HG03139 (cell line): ENCODE data around the gene GABRA4.

Experiments
- ATAC-seq: cut with Tn5 transposase; IDR thresholded peaks from one replicate; pipeline ENCODE4 v1.9.1; 2021; ENCODE audit not compliant: unreplicated experiment

GABRA4 gene

DNA sequence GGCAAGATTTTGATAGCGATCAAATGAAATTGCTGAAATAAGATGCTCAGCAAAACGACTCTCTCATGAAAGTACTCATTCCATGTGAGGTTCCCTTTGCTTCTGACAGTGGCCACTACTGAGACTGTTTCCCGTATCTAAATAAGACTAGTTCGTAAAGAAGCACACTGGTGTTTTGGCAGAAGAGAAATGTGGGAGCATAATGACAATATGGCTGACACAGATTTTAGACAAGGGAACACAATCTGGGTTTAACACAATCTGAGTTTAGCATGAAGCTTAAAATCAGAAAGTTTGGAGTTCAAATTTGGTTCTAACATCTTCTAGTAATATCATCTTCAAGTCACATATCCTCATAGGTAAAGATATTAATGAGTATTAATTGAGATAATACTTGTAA is 13.7 kb downstream of the GABRA4 start:
- ATAC-seq, result no peak

DNA sequence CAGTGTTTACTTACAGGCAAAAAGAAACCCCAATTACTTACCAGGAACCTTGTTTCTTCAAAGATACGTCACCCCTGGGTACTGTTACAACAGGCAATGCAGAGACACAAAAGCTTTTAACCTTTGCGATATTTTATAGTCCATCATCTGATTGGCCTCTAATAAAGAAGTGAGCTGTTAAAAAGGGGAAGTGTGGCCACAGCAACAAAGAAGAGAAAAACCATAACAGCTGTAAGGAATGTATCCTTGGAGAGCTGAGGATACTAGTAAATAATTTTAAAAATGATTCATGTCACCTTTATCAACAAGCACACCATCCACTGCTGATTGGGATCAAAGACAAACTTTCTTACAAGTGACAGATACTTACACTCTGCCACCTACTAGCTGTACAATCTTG is 14.1 kb downstream of the GABRA4 start:
- ATAC-seq, result no peak

DNA sequence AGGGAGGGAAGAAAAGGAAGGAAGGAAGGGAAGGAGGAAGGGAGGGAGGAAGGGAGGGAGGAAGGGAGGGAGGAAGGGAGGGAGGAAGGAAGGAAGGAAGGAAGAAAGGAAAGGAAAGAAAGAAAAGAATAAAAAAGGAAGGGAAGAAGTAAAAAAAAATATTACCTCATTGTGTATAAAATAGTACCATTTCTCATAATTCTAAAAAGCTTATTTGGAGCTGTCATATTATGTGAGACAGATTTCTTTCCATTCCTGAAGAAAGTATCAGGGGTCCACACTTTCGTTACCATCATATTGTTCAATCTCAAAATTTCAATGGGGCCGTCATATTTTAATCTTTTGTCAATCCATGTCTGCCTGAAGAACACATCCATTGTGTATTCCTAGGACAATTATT is 16.1 kb downstream of the GABRA4 start:
- ATAC-seq, result no peak

DNA sequence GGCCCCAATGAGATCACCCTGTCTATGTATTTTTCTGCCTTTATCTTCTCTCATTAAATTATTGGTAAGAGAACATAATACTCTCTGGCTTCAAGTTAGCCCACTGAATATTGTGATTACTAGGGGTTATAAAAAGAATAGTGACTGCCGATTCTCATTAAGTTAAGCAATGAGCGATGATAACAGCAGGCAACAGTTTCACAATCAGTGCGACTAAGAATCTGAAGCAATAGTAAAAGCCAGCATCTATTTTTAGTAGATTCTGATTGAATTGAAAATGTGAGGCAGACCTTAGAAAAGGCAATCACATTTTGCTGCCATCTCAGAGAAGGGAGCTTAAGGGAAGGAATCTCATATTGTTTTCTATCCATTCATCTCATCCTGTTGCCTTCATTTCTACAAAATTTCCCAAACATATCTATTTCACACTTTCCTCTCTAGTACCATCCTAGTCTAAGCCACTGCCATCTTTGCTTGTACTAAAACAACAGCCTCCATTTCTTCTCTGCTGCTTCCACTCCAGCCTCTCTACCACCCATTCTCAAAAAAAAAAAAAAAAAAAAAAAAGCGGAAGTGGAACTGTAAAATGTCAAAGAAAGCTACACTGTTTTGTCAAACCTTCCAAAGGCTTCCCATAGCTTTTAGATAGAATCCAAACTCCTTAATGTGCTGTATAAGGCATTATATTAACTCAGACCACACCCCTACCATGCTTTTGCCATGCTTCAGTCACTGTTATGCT is 17.4 kb downstream of the GABRA4 start:
- ATAC-seq, result no peak

DNA sequence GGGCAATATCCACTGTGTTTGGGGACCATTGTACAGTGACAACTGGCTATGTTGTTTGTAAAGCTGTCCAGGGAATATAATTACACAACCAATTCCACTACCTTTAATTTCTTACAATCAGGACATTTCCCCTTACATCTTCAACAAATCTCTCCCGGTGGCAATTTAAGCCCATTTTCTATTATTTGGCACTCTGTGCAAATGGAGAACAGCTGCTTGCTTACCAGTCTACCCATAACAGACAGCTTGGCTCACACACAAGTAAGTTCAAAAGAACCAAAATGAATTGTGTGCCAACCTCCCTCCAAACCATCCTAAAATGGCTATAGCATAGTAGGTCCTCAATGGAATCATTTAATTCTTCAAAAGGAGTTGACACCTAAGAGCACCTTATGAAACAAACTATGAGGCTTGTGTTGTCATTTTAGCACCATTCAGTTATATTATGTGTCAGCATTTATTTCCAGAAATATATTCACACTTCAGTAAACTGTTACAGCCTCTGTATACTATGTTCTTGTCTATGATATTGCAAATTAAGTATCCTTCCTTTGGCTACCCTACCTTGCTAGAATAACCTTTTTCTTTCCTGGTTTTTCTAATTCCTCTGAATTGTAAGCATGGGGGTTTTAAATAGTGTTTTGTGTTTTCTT is 18.4 kb downstream of the GABRA4 start:
- ATAC-seq, result no peak

DNA sequence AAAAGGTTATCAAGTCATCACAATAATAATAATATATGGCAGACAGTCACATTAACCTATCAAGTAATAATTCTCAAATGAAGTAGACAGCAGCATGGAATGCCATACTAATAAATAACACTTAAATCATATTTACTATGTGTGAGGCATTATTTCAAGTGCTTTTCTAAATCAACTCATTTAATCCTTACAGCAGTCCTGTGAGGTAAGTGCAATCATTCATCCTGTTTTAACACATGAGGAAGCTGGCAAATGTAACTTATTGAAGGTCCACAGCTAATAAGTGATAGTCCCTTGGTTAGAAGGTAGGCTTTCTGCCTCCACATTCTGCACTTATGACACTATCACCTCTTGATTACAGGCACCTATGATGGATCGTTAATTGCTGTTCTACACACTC is 24.5 kb downstream of the GABRA4 start:
- ATAC-seq, result no peak

DNA sequence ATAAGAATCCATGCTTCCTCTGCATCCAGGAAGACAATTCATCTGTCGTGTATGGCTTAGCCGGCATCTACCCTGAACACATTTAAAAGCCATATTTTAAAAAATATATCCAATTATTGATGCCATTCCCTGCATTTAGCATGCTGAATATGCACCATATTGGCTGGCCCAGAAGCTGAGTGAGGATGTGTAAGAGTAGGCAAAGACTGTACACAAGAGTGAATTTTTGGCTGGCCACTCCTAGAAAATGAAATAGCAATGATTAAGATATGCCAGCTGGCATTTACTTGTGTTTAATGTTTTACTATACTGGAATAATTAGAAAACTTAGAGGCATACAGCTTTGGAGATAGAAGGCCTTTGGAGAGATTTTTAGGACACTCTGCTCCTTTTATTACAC is 25.8 kb downstream of the GABRA4 start:
- no peak for ATAC-seq

DNA sequence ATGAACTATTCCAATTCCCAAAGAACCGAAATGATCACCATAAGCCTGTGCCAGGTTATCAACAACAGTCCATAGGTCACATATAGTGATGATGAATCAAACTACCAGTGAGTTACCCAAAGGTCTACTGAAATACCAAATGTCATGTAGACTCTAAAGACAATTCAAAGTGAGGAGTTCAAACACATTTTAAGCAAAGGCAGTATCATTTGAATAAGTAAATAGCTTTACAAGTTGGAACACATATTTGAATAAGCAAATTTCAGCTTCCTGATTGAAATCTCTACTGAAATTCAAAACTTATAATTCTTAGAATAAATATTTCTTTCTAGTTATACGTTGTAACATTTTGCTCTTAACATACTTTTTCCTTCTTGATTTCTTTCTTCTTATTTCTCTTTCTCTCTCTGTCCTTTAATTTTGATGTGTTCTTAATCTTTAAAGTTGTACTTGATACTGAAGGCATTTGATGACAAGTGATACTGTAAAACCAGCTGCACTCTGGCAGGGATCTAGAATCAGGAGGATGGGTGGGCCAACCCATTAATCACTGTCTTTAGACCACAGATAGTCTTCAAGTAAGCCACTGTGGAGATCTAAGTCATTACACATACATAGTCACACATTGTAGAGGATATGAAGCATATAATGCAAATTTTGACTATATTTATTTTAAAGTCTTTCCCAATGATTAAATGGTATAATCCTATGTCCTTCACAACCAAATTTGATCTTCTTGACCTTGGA is 34.5 kb downstream of the GABRA4 start:
- ATAC-seq, result no peak

DNA sequence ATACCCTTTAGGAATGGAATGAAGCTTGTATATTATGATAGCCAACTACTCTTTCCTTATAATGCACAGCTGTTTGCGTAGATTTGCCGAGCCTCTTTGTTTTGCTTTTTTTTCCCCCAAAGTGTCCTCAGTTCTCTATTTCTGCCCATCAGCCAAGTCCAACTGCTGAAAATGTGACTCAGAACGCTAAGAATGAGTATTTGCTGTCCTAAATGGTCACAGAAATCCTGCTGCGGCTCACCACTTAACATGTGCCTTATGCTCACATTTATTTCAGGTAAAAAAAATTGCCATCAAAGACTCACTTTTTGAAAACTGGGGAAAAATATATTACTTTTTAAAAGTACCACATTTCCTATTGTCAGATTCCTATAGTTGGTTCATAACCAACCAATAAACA is 36.9 kb downstream of the GABRA4 start:
- ATAC-seq, result no peak

DNA sequence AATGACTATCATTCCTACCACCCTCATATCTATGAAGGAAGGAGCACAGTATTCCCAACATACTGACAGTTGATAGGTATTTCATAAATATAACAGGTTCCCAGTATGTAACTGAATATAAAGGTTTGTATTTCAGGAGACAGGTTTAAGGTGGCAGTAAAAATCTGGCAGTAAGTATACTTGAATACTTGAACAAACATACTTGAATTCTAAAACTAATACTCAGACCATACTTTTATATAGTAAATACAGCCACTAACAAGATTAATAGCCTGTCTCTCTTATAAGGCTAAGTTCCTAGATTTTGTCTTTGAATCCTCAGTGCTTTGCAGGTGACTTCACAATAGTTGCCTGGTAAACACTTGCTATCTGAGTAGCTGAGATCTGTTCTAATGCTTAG is 37.8 kb downstream of the GABRA4 start:
- no peak for ATAC-seq

DNA sequence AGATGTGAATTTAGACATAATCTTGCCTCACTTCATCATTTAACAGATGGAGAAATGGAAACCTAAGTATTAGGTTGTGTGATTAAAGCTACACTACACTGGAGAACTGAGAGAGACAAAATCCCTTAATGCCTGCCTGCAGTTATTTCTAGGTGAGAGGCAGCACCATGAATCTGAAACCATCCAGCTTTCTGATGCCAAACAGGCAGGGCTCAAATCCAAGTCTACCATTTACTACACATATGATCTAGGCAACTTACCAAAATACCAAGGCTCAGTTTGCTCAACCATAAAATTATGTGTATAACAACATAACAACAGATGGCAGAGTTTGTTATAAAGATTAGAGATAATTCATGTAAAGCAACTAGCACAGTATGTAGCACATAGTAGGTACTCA is 38.7 kb downstream of the GABRA4 start:
- no peak for ATAC-seq

DNA sequence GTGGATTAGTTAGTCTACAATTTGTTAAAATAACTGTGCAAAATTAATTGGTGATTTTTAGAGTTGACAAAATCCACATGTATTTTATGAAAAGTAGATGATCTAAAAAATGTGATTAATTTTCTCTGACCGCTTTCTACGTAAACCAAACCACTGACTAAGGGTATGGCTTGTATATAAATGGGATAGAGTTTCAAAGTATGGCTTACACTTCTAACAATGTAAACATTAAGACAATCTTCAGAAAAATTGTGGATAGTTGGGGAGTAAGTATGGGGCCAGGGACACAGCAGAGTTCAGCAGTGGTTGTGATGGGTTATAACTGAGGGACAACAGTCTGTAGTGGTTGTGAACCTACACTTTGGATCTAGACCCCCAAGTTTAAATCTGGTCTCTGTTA is 39.8 kb downstream of the GABRA4 start:
- no peak for ATAC-seq

DNA sequence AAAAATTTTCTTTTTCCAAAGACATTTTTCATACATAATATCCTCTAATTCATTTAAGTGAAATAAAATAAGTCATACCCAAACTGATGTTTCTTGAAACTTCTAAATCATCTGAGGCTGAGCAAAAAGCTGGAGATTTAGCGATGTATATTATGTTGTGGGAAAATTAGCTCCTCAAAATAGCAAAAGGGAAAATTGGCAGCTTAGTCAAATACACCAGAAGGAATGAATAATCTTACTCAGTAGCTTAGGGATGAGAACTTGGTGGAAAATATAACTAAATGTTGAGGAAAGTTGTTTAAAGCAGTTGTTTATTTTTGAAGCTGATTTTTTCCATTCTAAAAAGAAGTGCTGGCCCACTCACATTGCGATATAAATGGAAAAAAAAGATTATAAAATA is 40.9 kb downstream of the GABRA4 start:
- ATAC-seq, result no peak

DNA sequence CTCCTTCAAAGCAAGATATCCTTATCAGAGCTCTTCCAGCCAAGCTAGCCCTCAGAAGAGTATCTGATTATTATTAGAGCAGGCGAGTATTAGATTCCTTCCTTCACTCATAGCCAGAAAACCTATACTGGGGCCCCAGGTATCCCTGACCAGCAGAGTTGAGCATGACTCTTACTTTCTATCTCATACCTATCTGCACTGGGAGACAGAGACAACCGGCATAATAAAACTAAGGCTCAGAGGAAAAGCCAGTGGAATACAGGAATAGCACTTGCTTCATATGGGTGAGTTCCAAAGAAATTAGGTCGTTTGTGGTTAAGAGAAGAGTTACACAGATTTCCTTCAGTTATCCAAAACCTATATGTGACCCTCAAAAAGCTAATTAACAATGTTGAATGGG is 42.6 kb downstream of the GABRA4 start:
- no peak for ATAC-seq

DNA sequence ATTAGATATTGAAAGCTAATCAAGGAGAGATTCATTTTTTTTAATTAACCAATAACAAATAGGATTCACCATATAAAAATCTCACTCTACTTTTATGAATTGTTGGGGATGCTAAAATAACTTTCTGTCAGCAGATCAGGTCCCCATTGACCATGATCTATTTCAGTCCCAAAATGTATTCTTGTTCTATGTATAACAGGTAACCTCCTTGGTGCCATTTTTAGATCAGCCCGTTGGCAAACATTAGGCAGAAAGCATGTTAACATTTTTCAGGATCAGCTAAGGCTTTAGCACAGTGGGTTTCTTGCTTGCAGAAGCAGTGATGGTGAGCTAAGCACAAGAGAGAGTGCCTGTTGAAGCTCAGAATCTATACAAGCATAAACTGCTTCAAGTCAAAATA is 43.6 kb downstream of the GABRA4 start:
- no peak for ATAC-seq

DNA sequence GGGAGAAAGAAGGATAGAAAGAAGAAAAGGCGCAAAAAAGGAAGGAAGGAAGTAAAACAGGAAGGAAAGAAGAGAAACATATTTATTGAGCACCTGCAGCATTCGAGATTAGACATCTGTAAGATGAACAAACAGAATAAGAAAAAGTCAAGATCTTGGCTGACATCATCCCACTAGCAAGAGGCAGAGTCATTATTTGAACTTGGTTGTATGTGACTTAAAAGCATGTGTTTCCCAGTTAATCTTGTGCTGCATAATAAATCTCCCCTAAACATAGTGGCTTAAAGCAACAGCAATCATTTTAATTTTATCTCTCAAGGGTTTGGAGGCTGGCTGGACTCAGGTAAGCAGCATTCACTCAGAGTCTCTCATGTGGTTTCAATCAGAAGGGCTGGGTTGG is 45.8 kb downstream of the GABRA4 start:
- ATAC-seq, result no peak

DNA sequence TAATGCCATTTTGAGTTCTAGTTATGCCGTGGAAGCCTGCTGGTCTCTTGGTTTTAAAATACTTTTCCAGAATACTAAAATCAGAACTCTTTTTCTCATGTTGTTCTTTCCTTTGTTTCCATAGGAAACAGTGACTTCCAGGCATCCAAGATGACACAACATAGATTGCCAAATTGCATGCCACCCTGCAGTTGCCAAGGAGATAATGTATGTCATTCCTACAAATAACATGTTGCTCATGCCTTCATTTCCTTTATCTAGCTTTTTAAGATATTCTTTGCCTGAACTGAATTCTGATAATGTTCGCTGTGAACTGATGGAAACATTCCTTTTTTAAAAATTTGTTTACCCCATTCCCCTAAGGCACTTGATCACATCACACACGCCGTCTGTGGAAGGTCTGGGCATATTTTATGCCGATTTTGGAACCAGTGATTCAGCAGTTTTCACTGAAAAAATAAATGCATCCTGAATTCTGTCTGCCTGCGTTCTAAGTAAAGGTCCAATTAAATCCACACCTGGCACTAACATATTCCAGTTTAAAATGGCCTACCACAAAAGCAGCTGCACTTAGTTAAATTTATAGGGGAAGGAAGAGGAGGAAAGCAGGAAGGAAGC is 46.4 kb downstream of the GABRA4 start:
- no peak for ATAC-seq

DNA sequence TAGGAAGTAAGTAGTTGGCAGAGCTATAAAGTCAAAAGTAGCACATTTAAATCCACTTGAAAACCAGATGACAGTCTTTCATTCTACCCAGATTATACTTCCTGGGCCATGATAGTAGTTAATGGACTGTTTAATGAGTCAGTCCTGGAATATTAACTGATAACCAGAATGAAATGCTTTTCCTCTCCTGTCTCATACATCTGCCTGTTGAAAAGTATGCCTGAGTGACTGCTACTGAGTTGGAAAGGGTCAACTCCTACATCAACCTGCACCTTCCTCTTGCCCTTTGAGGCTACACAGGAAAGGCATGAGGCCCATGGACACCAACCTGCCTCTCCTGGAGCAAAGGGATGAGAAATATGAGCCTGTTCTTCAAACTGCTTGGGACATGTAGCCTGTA is 48.3 kb downstream of the GABRA4 start:
- ATAC-seq, result no peak

DNA sequence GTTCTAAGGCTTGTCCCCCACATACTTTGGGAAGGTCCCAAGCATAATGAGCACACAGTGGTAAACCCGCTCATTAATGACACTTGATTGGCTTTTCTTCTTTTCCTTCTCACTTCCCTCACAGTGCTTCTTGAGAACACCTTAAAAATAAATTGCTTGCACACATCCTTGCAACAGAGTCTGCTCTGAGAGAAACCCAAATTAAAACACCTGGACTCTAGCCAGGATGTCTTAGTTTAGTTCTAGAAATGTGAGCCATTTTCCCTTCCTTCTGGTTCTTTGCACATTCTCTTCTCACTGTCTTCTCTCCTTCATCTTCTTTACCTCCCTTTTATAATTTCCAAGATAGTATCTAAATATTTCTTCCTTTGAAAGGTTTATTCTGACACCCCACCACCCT is 49.0 kb downstream of the GABRA4 start:
- no peak for ATAC-seq

DNA sequence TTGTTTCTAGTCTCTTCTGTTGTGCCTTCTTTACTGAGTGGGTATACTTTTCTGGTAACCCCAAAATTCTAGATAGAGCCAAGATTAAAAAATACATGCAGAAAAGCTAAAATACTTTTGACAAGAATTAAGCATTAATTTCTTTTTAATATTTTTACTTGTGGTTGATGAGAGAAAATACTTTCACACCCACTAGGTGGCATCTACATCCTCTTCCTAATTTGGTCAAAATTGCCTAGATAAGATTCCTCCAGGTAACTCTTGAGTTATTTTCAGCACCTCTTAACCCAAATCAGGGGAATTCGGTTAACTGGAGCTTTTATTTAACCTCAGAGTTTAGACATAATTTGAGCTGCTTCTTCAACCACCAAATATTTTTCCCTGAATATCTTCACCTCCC is 55.9 kb downstream of the GABRA4 start:
- ATAC-seq, result no peak

DNA sequence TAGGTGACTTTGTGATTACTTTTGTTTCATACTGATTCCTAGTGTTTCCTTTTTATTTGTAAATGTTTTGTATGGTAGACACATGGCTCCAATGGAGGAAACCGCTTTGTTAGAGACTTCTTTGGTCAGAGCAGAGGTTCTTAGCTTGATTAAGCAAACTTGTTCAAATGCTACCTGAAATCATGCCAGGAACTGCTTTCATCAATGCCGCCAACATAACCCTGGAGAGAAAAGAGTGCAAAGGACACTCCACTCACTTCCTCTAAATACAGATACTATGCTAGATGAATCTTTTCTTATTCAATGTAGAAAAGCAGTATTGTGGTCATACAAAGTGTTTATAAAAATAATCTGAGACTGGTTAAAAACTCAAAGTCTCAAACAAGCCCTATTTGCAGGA is 58.7 kb downstream of the GABRA4 start:
- ATAC-seq, result no peak

DNA sequence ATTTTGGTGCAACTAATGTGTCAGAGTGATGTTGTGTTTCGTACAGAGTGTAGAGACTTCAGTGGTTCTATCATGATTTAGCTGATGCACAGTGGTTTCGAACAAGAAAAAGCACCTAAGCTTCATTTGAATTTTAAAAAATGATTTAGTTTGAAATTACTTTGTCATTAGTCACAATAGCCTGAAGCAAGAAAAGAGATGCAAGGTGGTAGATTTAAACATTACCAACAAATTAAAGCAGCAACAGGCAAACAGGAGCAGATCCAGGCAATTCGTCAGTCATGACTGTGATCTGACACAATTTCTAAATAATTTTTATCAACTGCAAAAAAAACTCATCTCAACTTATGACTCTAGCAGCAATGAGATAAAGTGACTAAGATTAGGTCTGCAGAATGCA is 59.7 kb downstream of the GABRA4 start:
- no peak for ATAC-seq
